HPDE6-E6E7 (cell line): Measurements from ENCODE around the gene RPL38.

Source experiments
- DNase-seq: peaks from one replicate; pipeline ENCODE4 v3.0.0; 2011; ENCODE audit warnings: missing footprints; ENCODE audit errors: extremely low spot score

Gene RPL38

GRCh38 chr17:74250324-74250995 lies 47.0 kb downstream of the RPL38 start:
- no peak for DNase-seq

GRCh38 chr17:74251051-74251450 lies 47.6 kb downstream of the RPL38 start:
- no peak for DNase-seq

- no peak for DNase-seq
Observed at GRCh38 chr17:74251569-74251968, 48.1 kb downstream of the RPL38 start.

- DNase-seq = no peak
Observed at GRCh38 chr17:74252211-74252610, 48.7 kb downstream of the RPL38 start.

GRCh38 chr17:74253036-74253435 lies 49.6 kb downstream of the RPL38 start:
- DNase-seq = no peak

GRCh38 chr17:74257311-74257710 lies 53.8 kb downstream of the RPL38 start:
- DNase-seq = no peak

GRCh38 chr17:74259667-74260524 lies 56.4 kb downstream of the RPL38 start:
- DNase-seq = peak; percentile 44
